GM19328 (cell line): ENCODE data around the gene EPHB3.

Experiments
- ATAC-seq: cut with Tn5 transposase; IDR thresholded peaks from one replicate; pipeline ENCODE4 v1.9.1; 2021; ENCODE audit warnings: mild to moderate bottlenecking, moderate library complexity; ENCODE audit not compliant: unreplicated experiment

EPHB3 gene

DNA sequence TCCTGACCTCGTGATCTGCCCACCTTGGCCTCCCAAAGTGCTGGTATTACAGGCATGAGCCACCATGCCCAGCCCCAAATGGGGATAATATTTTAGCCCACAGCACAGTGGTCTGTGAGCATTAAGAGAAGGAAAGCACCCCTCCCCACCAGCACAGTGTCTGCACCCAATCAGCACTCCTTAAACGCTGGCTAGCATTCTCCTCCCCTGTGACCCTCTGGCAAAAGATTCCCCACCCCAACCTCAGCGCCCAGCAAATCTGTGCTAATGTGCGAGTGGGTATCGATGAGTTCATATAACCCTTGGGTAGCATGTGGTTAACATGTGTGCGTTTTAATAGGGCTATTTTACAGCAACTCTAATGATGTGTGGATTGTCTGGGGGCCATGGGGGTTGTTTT lies 18.3 kb upstream of the EPHB3 start:
- ATAC-seq, result no peak

DNA sequence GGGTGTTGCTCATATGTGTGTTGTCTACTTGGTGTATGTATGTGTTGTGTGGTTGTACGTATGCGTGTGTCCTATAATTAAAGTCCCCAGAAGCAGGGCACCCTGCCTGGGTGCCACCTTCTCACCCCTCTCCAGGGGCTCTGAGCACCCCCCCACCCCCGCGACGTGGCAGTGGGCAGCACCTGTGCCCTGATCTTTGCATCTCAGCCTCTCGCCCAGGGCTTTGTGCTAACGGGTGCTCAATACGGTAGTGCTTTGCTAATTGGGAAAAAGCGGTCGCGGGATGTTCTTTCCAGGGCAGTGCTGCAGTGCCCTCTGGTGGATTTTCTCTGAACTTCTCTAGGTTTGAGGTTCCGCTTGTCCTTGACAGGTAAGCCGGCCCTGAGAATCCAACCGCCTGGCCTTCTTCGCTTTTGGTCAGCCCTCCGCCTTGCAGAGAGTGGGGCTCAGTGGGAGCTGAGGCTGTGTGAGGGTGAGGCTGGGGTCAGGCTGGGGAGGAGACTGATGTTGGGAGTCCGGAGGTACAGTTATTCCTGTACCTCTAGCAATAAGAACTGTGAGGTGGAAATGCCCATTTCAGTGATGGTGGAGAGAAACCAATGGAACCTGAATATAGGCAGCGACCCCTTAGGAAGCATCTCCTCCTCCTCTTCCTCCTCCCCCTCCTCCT lies 17.6 kb upstream of the EPHB3 start:
- no peak for ATAC-seq

DNA sequence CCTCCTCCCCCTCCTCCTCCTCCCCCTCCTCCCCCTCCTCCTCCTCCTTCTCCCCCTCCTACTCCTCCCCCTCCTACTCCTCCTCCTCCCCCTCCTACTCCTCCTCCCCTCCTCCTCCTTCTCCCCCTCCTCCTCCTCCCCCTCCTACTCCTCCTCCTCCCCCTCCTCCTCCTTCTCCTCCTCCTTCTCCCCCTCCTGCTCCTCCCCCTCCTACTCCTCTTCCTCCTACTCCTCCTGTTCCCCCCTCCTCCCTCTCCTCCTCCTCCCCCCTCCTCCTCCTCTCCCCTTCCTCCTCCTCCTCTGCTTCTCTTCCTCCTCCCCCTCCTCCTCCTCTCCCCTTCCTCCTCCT lies 17.1 kb upstream of the EPHB3 start:
- no peak for ATAC-seq

DNA sequence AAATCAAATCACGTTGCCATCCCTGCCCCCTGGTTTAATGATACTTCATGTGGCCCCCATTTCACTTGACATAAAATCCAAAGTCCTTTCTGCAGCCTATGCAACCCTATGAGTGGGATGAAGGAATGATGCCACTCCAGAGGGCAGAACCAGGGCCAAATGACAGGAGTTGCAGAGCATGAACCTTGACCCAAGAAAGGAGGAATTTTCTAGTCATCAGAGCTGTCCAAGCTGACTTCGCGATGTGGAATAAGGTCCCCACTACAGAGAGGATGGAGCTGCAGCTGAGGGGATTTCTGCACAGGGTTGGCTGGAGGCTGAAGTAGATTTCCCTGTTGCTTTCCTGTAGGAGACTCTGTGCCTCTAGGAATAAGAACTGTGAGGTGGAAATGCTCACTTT lies 15.8 kb upstream of the EPHB3 start:
- ATAC-seq, result no peak

DNA sequence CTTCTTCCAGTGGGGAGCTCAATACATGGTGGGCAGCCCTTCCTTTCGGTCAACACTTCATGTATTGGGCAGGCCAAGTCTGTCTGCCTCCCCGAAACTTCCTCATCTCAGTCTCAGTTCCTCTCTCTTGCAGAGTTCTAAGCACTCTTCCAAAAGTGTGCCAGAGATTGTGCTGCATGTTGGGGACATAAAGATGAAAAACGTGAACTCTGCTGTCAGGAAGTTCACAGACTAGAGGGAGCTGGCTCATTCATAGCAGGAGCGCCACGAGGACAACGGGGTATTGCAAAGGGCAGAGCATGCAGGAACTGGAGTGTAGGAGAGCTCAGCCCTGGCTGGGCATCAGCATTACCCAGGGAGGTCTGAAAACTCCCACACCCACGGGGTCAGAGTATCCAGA lies 15.3 kb upstream of the EPHB3 start:
- ATAC-seq, result no peak

DNA sequence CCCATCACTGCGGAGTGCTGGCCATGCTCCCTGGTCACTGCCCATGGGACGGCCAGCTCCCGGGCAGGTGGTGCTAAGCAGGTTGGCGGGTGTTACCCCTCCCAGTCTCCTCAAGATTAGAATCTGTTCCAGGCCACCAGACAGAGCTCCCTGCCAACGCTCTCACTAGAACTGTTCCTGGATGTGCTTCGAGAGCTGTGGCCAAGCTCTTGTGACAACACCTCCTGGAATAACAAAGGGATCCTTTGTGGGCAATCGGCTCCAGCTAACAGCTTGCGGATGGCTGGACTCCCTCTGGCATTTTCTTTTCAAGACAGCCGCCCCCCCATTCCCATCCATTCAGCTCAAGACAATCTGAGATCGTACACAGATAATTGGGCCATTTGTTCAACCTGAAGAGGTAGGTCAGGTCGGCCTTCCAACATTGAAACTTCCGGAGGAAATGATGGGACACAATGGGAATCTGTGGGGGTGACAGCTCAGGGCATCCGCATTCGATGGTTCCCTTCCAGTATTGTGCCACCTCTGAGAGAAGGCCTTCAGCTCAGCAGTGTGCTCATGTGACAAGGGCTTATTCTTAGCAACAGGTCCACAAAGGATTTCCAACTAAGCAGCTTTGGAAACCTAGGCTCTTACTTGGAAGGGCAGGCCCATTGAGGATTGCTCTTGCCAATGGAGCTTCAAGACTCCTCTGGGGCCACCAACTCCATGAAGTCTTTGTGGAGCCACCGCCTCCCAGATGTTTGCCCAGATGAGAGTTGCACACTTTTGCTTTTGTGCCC lies 11.6 kb upstream of the EPHB3 start:
- ATAC-seq, result no peak

DNA sequence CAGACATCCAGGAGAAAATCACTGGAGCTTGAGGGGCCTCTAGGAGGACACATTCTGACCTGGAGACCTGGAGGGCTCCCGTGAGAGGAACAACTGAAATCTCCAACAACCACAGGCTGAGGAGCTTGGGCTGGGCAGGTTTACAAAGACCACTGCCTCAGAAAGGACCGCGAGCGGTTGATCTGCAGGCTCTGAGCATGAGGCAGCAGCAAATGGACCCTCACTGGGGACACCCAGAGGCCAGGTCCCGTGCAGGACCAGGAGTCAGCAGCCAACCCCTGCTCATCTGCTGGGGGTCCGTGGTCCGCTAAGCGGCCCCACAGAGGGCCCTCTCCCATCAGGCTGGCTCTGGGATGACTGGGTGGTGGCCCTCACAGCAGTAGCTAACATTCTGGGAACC lies 10.5 kb upstream of the EPHB3 start:
- no peak for ATAC-seq

DNA sequence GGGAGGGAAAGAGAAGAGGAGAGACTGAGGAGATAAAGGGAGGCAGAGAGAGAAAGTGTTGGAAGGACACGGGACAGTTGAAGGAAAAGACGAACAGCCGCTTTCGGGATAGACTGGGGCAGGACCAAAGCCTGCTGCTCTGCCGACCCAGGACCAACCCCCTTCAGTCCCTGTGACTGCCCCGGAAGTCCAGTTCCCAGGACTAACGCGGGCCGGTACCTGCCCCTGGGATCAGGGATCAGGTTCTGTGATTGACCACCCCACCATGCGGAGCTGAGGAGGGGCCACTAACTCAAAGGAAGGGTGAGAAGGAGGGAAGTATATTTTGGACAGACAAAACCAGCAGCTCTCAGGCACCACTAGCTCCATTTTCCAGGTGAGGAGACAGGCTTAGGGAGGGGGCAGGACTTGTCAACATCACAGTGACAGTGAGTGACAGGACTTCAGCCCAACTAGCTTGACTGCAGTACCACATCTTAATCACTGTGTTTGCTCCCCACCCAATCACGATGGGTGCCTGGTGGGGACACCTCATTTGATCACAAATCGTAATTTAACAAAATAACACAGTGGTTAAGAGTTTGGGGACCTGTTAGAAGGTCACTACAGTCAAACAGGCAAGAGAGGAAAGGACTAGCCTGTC lies 9.8 kb upstream of the EPHB3 start:
- no peak for ATAC-seq

DNA sequence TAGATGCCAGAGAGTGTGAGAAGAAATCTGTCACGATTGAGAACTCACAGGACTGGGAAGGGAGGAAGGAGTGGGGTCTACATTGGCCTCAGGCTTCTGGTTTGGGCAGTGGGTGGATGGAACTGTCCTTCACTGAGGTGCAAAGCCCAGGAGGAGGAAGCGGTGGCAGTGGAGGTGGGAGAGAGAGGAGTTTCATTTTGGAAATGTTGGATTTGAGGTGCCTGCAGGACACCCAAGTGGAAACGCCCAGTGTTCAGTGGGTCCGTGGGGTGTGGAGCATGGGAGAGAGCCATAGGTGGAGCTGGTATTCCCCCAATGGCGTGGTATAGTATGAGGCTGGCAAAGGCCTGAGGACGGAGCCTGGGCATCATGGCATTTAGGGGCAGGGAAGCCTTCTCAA lies 9.3 kb upstream of the EPHB3 start:
- ATAC-seq, result no peak

DNA sequence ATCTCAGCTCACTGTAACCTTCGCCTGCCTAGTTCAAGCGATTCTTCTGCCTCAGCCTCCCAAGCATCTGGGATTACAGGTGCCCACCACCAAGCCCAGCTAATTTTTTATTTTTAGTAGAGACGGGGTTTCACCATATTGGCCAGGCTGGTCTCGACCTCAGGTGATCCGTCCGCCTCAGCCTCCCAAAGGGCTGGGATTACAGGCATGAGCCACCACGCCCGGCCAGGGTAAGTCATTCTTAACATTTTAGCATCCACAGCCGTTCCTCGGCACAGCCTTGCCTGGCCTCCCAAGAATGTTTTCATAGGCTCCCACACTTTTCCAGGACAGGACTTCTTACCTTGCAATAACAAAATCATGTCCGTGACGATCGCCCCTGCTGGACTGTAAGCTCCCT lies 8.7 kb upstream of the EPHB3 start:
- no peak for ATAC-seq

DNA sequence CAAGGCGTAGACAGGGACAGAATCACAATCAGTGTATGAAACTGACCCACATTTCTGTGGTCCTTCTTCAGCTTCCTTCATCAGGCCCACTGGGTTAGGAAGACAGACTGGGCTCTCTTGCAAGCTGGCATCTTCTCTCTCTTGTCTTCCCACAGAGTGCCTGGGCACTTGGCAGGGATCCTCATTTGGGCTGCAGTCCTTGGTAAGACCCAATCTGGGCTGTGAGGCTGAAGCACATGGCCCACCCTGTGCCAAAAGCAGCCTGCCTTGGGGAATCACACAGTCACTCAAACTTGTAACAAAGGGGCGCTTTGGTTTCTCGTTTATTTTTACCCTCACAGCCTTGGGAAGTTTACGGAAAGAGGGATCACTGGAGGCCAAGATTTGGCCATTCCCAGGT lies 8.2 kb upstream of the EPHB3 start:
- no peak for ATAC-seq

DNA sequence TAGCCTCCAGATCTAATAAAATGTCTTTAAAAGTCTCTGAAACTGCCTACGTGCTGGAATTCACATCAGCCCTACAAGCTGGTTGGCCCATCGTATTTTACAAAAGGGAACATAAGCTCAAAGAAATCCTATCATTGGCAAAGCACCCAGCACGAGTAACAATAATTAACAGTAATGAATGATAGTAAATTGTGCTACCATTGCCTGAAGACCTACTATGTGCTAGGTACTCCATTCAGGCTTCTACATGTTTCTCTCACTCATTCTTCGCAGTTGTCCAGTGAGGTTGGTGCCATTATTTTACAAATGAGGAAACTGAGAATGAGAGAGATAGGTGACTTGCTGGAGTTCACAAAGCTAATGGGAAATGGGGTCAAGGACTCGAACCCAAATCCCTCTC lies 7.1 kb upstream of the EPHB3 start:
- ATAC-seq, result no peak

DNA sequence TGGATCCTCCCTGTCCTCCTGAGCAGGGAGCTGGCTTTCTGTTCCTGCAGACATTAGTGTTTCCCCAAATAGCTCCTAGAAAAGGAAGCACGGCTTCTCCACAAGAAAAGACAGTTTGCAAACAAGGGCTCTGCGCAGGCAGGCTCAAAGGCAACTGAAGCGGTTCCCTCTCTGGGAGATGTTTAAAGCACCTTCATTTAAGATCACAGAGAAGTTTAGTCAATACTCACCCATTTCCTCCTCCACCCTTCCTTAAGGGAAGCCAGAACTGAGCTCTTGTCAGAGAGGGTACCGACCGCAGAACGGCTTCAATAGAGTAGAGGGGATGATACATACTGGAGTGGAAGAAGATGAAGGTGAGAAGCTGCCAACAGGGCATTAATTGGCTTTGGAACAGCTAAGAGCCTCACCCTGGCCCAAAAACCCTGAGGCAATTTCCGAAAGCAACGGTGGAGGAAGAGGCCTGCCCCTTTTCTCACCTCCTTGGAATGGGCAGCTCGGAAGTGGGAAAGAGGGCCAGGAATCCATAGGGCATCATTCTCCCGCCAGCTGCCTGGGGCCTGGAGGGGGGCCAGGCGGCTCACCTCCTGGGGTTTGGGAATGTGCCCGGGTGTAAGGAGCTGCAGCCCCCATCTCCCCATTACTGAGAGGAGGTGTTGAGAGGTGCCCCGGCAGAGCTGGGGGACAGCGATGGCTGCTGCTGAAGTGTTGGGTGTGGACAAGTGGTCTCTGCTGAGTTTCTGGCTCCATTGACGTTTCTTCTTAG lies 4.8 kb upstream of the EPHB3 start:
- no peak for ATAC-seq

DNA sequence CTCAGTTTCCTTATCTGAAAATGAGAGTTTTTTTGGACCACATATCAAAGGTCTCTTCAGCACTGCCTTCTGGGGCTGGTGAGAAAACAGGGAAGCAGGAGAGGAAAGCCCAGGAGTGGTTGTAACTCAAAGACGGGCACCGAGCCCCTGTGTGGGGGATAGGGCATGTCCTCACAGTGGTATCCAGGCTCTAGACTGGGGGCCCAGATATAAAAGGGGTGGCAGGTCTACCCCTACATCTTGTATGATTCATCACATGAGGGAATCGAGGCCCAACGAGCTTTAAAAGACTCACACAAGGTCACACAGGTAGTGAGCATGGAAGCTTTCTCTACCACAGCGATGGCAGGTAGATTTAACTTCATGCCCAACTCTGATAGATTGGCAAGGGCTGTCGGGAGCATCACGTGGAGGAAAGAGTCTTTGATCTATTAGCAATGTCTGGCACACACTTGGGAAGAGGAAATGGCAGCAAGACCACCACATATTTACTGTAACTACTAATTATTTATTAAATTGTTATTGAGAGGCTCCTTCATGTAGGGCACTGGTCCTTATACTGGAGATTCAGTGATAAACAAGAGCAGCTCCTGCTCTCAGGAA lies 4.1 kb upstream of the EPHB3 start:
- ATAC-seq, result no peak

DNA sequence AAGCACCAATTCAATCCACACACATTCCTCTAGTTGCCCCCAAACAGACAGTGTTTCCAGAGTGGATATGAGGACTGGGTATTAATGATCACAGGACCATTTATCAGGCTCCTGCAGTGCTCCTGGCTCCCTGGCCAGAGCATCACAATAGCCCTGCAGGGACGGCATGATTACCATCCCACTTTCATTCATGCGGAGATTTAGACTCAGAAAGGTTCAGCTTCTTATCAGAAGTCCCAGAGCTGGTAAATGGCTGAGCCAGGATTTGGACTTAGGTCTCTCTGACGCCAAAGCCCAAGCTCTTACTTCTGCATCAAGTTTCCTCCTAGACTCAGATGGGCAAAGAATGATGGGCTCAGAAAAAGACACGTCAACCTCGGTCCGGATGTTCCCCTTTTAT lies 2.9 kb upstream of the EPHB3 start:
- ATAC-seq, result no peak

DNA sequence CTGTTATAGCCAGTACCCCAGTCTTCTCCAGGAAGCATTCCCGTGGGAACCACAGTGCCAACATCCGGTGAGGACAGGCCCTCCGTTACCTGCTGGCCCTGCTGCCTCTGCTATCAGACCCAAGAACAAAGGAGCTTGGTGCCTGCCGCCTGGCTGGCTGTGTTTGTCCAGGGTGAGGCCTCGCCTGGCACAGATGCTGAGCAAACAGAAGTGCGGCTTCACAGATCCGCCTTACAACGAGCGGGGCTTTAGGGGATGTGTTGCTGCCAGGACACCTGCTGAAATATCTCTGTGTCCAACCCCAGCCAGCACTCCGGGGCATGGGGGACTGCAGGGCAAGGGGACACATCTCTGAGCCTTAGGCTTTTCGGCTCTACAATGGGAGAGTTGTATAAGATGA lies 2.2 kb upstream of the EPHB3 start:
- no peak for ATAC-seq

DNA sequence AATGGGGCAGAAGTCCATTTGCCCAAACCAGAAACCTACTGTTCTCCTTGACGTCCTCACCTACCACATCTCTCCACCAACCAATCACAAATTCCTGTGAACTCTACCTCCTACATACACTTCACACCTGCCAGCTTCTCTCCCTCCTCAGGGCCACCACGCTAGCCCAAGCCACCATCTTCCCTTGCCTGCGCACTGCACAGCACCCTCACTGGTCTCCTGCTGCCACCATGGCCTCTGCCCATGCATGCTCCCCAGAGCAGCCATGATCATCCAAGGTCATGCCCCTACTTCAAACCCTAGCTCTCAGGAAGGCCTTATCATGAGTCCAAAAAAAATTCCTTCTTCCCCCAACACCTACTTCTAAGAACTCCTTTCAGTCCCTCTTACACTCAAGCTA lies 1.1 kb upstream of the EPHB3 start:
- ATAC-seq, result no peak

DNA sequence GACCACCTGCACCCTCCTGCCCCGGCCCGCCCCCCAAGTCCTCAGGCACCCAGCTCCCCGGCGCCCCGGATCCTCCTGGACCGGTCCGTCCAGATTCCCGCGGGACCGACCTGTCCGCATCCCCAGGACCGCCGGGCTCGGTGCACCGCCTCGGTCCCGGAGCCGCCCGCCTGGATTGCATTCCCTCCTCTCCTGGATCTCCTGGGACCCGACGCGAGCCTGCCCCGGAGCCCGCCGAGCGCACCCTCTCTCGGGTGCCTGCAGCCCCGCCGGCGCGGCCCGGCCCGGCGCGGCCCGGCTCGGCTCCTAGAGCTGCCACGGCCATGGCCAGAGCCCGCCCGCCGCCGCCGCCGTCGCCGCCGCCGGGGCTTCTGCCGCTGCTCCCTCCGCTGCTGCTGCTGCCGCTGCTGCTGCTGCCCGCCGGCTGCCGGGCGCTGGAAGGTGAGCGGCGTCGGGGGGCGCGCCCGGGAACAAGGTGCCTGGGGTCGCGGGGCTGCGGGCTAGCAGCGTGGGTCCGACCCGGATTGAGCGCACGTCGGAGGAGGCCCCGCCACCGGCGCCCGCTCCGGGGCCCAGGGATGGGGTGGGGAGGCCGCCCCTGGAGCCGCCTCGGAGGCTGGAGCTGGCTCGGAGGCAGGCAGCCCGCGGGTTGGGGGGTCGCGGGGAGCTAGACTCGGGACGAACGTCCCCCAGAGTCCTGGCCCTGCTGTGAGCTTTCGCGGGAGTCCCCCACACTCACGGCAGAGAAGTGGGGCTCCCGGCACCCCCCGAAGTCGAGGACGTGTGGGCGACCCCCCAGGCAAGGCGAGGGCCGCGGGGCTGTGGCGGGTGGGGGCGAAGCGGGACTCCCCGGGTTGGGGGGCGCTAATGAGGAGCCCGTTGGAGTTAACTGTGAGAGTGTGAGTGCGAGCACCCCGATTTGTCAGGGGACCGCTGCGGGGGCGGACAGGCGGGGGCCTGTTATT lies 610 bp downstream of the EPHB3 start:
- no peak for ATAC-seq

DNA sequence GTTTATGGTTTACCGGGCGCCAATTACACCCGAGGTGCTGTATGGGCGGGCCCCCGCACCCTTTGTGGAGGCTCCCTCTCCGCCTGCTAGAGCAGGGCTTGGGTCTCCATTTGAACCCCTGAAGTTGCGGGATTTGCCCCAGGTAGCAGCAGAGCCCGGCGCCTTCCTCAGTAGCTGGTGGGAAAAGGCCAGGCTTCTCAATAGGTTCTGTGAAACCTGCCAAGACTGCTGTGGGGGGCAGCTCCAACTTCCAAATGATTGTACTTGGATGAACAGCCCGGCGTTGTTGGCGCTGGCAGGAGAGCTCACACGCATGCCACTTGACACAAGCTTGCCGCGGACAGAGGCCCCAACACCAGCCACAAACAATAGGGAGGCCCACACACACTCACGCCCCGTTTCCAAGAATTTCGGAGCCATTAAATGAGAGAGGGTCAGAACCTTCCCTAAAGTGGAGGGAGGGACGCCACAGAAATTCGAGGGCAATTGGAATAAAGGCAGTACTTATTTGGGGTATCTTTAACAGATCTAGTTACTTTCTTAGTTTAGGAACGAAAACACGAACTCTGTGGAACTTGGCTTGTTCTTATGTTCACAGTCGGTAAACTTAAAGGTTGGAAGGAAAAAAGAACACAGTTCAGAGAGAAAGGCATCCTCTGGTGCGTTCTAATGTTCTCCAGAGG lies 1.4 kb downstream of the EPHB3 start:
- no peak for ATAC-seq

DNA sequence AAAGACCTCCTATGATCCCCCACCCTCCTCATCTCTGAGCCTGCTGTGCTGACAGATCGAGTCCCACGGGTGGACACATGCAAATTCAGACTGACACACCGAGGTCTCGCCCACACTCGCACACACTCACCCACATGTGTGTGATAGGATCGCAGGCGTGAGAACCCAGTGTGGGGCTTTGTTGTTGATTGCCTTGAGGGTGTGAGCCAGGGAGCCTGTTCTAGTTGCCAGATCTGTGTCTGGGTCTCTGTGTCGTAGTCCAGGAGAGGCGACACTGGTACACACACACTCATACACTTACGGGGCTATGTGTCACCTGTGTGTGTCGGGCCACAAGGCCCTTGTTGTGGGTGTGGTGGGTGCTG lies 2.0 kb downstream of the EPHB3 start:
- ATAC-seq, result no peak
